ENCODE results near the gene ACY1. TPM values are rescaled to one million over a fixed set of nuclear protein-coding genes. Genes with fewer than 3 reads are reported as not detected.

ACY1 gene
- total and polyA plus RNA-seq, 10 of the 15 experiments (the other 5 are each of a cell fraction or from before 2014, with no cell fraction given), result 18.5 to 42.2 (median 27.8) TPM

DNA sequence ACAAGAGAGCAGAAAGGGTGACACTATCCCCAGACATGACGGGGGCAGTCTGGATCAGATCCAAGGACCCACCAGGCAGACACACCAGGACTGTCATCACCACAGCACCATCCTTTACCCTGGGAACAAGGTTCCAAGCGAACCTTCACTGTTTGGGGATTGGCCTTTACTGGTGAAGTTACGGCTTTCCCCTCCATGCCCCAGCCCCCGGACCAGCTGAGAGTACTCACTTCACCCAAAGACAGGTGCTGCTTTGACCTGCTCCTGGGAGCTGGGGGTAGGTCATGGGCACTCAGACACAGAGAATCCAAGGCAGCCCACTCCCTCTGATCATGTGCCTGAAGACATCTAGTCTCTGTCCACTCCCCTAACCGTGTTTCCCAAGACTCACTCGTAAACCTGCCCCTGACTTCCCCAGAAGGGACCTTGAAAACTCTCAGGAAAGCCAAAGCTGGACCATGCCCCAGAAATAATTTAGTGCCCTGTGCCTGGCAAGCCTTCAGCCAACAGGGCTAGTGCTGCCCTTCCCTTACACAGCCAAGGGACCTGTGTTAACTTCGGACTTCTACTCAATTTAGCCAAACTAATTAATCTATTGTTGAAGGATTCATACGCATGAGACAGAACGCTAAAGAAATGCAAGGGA lies 44.4 kb upstream of the ACY1 start:
- Histone ChIP-seq H3K9ac (ENCODE audit: control insufficient read depth, insufficient read depth, low read length) (no peak overlapping the region), H3K4me3 (no peak overlapping the region), H3K27me3 (replicated peaks in 1 of 2; ENCODE audit: control insufficient read depth in 2 of 2, insufficient read depth in 2 of 2, low read length in 1 of 2) (no peaks in the 10 kb centered on the region), H3K9me3 (replicated peaks; ENCODE audit: control insufficient read depth, insufficient read depth, low read length) (no peaks in the 10 kb centered on the region), H3K36me3 (ENCODE audit: control insufficient read depth in 2 of 2, insufficient read depth in 2 of 2, low read length in 1 of 2) (peaks cover 15 to 29% of the 10 kb centered on the region in 2 experiments; a peak in 3 of 4 replicates), H2AFZ (ENCODE audit: control insufficient read depth, low read depth, low read length) (no peak overlapping the region), H3K4me1 (ENCODE audit: control insufficient read depth, insufficient read depth, low read length) (peaks cover 11% of the 10 kb centered on the region), H4K20me1 (ENCODE audit: control insufficient read depth, insufficient read depth) (no peaks in the 10 kb centered on the region), H3K27ac (ENCODE audit: control insufficient read depth, insufficient read depth) (no peak overlapping the region), H3K79me2 (ENCODE audit: control insufficient read depth, insufficient read depth, low read length) (peaks cover 32% of the 10 kb centered on the region), H3K4me2 (ENCODE audit: control insufficient read depth, insufficient read depth) (no peak overlapping the region)
- 85% methylated on average over 9 of the region's 9 CpGs for WGBS (ENCODE audit: insufficient coverage, insufficient replicate concordance, low lambda C conversion rate, missing lambda C conversion rate)
- BruUV-seq (replicated peaks), result no TSS peak
- no peak for DNase-seq (ENCODE audit: low read depth, low spot score)
- ChIA-PET POLR2A (no interaction called here), RAD21 (ENCODE audit: unreplicated experiment) (no interaction called here), CTCF (no interaction called here), SMC1A (ENCODE audit: uncharacterized antibody, unreplicated experiment) (no interaction called here)
- in situ Hi-C loops (cut with MboI) (no loop called here), intact Hi-C loops (cut with micrococcal nuclease; ENCODE audit: unreplicated experiment) (no loop called here)
- no peak for TF ChIP-seq FOXM1 (IDR thresholded peaks at IDR 0.05; ENCODE audit: low read depth, low read length)
- no peak for TF ChIP-seq GATAD2B (conservative IDR thresholded peaks at IDR 0.05; ENCODE audit: low read depth)
- no peak for TF ChIP-seq ZNF207 (IDR thresholded peaks at IDR 0.05; ENCODE audit: borderline replicate concordance)
- no peak for TF ChIP-seq PML (IDR thresholded peaks at IDR 0.05; ENCODE audit: low read length)
- ATAC-seq, result no peak
- FAIRE-seq, result no peak

DNA sequence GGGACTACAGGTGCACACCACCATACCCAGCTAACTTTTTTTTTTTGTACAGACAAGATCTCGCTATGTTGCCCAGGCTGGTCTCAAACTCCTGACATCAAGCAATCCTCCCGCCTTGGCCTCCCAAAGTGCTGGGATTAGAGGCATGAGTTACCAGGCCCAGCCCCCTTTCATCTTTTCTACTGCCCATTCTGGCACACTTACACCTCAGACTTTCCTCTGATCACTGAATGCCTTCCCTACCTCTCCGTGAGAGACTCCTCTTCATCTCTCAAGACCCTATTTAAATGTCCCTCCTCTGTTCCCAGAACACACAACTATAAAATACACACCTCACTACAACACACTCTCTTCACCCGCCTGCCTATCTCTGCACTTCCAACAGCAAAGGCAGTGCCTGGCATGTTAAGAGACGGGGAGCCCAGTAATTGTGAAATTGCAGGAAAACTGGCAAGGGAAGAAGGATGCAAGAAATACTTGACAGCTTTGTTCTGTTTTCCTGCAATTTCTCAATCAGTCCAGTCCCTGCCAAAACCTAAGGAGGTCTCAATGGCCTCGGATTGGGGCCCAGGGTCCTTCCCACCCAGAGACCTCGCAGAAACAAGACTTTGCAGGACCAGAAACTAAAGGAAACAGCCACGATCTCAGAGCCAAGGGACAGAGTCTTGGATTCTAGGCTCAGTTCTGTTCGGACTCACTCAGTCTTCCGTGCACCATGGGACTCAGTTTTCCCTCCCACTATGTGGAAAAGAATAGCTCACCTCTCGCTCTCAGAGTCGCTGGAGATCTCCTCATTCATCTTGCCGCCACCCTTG lies 42.5 kb upstream of the ACY1 start:
- ChIA-PET CTCF (interaction anchor here (0.6 to 4.8 kb wide), 20 partner anchors 14 to 555 kb away, joined by 3 to 79 read pairs (median 4); partner anchors contain the start of genes ABHD14A, ABHD14B, ACY1 and DUSP7), RAD21 (ENCODE audit: unreplicated experiment) (interaction anchor here (0.6 to 4.2 kb wide), 17 partner anchors 13 to 1380 kb away, joined by 3 to 34 read pairs (median 3); partner anchors contain the start of genes ABHD14A, ABHD14B, ACY1 and DUSP7), POLR2A (interaction anchor here (0.5 to 3.0 kb wide), 6 partner anchors 22 to 214 kb away, joined by 3 to 24 read pairs (median 6); partner anchors contain the start of genes ABHD14A, ABHD14B, ACY1 and RPL29), SMC1A (ENCODE audit: uncharacterized antibody, unreplicated experiment) (interaction anchor here (0.6 to 2.6 kb wide), 10 partner anchors 9 to 952 kb away, joined by 3 to 33 read pairs (median 4); partner anchors contain the start of genes ABHD14A, ABHD14B and RPL29)
- DNase-seq (ENCODE audit: low read depth, low spot score), result no peak
- Histone ChIP-seq H4K20me1 (ENCODE audit: control insufficient read depth, insufficient read depth) (no peaks in the 10 kb centered on the region), H2AFZ (ENCODE audit: control insufficient read depth, low read depth, low read length) (no peak overlapping the region), H3K4me1 (ENCODE audit: control insufficient read depth, insufficient read depth, low read length) (peaks cover 11% of the 10 kb centered on the region), H3K4me3 (peak overlapping the region; percentile 96), H3K9ac (ENCODE audit: control insufficient read depth, insufficient read depth, low read length) (peak overlapping the region; percentile 82), H3K79me2 (ENCODE audit: control insufficient read depth, insufficient read depth, low read length) (peaks cover 32% of the 10 kb centered on the region), H3K9me3 (replicated peaks; ENCODE audit: control insufficient read depth, insufficient read depth, low read length) (no peaks in the 10 kb centered on the region), H3K36me3 (ENCODE audit: control insufficient read depth in 2 of 2, insufficient read depth in 2 of 2, low read length in 1 of 2) (peaks cover 9 to 17% of the 10 kb centered on the region in 2 experiments; a peak in 3 of 4 replicates), H3K27me3 (replicated peaks in 1 of 2; ENCODE audit: control insufficient read depth in 2 of 2, insufficient read depth in 2 of 2, low read length in 1 of 2) (no peaks in the 10 kb centered on the region), H3K27ac (ENCODE audit: control insufficient read depth, insufficient read depth) (peak overlapping the region; percentile 65), H3K4me2 (ENCODE audit: control insufficient read depth, insufficient read depth) (peak overlapping the region; percentile 72)
- WGBS (ENCODE audit: insufficient coverage, insufficient replicate concordance, low lambda C conversion rate, missing lambda C conversion rate), result 23% methylated on average over 13 of the region's 13 CpGs
- in situ Hi-C loops (cut with MboI), result no loop called here
- BruUV-seq (replicated peaks), result TSS peak; percentile 79
- intact Hi-C loops (cut with micrococcal nuclease; ENCODE audit: unreplicated experiment), result no loop called here
- peak; percentile 23 for FAIRE-seq
- no peak for ATAC-seq
- TF ChIP-seq GABPA (IDR thresholded peaks at IDR 0.05; ENCODE audit: low read depth), result no peak
- TF ChIP-seq, protein P1, sequence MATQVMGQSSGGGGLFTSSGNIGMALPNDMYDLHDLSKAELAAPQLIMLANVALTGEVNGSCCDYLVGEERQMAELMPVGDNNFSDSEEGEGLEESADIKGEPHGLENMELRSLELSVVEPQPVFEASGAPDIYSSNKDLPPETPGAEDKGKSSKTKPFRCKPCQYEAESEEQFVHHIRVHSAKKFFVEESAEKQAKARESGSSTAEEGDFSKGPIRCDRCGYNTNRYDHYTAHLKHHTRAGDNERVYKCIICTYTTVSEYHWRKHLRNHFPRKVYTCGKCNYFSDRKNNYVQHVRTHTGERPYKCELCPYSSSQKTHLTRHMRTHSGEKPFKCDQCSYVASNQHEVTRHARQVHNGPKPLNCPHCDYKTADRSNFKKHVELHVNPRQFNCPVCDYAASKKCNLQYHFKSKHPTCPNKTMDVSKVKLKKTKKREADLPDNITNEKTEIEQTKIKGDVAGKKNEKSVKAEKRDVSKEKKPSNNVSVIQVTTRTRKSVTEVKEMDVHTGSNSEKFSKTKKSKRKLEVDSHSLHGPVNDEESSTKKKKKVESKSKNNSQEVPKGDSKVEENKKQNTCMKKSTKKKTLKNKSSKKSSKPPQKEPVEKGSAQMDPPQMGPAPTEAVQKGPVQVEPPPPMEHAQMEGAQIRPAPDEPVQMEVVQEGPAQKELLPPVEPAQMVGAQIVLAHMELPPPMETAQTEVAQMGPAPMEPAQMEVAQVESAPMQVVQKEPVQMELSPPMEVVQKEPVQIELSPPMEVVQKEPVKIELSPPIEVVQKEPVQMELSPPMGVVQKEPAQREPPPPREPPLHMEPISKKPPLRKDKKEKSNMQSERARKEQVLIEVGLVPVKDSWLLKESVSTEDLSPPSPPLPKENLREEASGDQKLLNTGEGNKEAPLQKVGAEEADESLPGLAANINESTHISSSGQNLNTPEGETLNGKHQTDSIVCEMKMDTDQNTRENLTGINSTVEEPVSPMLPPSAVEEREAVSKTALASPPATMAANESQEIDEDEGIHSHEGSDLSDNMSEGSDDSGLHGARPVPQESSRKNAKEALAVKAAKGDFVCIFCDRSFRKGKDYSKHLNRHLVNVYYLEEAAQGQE (IDR thresholded peaks at IDR 0.05; ENCODE audit: low read depth, low read length), result no peak
- TF ChIP-seq CREB1 (IDR thresholded peaks at IDR 0.05; ENCODE audit: low read depth), result no peak
- no peak for TF ChIP-seq IRF4 (IDR thresholded peaks at IDR 0.05; ENCODE audit: low read depth, low read length)
- TF ChIP-seq, protein P2, sequence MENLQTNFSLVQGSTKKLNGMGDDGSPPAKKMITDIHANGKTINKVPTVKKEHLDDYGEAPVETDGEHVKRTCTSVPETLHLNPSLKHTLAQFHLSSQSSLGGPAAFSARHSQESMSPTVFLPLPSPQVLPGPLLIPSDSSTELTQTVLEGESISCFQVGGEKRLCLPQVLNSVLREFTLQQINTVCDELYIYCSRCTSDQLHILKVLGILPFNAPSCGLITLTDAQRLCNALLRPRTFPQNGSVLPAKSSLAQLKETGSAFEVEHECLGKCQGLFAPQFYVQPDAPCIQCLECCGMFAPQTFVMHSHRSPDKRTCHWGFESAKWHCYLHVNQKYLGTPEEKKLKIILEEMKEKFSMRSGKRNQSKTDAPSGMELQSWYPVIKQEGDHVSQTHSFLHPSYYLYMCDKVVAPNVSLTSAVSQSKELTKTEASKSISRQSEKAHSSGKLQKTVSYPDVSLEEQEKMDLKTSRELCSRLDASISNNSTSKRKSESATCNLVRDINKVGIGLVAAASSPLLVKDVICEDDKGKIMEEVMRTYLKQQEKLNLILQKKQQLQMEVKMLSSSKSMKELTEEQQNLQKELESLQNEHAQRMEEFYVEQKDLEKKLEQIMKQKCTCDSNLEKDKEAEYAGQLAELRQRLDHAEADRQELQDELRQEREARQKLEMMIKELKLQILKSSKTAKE (IDR thresholded peaks at IDR 0.05; ENCODE audit: low read depth, poor library complexity, severe bottlenecking), result no peak

Measured in GM12878 (cell line).